Chondrocyte (in vitro differentiated cells): ENCODE results near the gene NUFIP2. TPM values are rescaled to one million over a fixed set of nuclear protein-coding genes. Genes with fewer than 3 reads are reported as not detected.
"Not testable (repeated sequence)": the region's sequence is repeated elsewhere in the genome, so short reads cannot be mapped to it uniquely, and the experiment has no call there.

Source experiments
- DNase-seq: peaks from one replicate; pipeline ENCODE4 v3.0.0; 2021; ENCODE audit warnings: mixed read lengths, low spot score
- H3K27ac Mint-ChIP-seq: one replicate; pipeline ENCODE4 v1.8.0; 2021; ENCODE audit warnings: mild to moderate bottlenecking, moderate library complexity, mixed read lengths; ENCODE audit not compliant: unreplicated experiment
- H3K27me3 Mint-ChIP-seq: 2 replicates; pipeline ENCODE4 v1.8.0; 2021; ENCODE audit warnings: low read depth, mixed read lengths
- H3K36me3 Mint-ChIP-seq: 2 replicates; pipeline ENCODE4 v1.8.0; 2021; ENCODE audit warnings: low read depth, mixed read lengths
- H3K4me1 Mint-ChIP-seq: 2 replicates; pipeline ENCODE4 v1.8.0; 2021; ENCODE audit warnings: low read depth, mild to moderate bottlenecking, mixed read lengths
- H3K4me3 Mint-ChIP-seq: one replicate; pipeline ENCODE4 v1.8.0; 2021; ENCODE audit warnings: mild to moderate bottlenecking, moderate library complexity, mixed read lengths; ENCODE audit not compliant: unreplicated experiment
- H3K9me3 Mint-ChIP-seq: 2 replicates; pipeline ENCODE4 v1.8.0; 2021; ENCODE audit warnings: low read depth, mixed read lengths
- total RNA-seq: library from RNA; stranded (reverse); gene quantifications from 3 replicates; pipeline ENCODE4 v1.2.1, GENCODE V29; 2021
- TF ChIP-seq, protein P1 (sequence below): fragments of 200-600 bp; sonication (generic); IDR thresholded peaks from 2 replicates; pipeline ENCODE4 v1.5.0; 2021; ENCODE audit warnings: antibody characterized with exemption, mild to moderate bottlenecking, moderate library complexity

NUFIP2 gene
- total RNA-seq, 1 donor from 2014 or later: 50.3 TPM

DNA sequence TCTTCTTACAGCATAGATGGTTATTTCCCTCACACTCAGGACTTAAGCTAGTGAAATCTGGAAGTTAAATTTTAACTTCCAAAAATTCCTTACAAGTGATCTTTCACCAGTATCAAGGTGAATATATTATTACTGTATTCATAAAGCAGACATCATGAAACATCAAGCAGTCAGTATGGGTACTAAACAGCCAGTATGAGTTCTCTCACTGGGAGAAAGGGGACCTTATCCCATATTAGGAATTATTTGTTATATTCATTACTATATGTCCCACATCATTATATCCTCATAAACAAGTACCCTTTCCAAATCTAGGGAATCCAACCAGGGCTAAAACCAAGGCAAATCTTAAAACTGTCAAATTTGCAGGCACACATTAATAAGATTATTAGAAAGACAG, 15.3 kb downstream of the NUFIP2 start:
- Mint-ChIP-seq H3K4me3 (no peak overlapping the region), H3K27me3 (no peaks in the 10 kb centered on the region), H3K36me3 (peaks cover 25% of the 10 kb centered on the region), H3K9me3 (no peaks in the 10 kb centered on the region), H3K4me1 (peaks cover 51% of the 10 kb centered on the region), H3K27ac (no peak overlapping the region)
- TF ChIP-seq, protein P1, sequence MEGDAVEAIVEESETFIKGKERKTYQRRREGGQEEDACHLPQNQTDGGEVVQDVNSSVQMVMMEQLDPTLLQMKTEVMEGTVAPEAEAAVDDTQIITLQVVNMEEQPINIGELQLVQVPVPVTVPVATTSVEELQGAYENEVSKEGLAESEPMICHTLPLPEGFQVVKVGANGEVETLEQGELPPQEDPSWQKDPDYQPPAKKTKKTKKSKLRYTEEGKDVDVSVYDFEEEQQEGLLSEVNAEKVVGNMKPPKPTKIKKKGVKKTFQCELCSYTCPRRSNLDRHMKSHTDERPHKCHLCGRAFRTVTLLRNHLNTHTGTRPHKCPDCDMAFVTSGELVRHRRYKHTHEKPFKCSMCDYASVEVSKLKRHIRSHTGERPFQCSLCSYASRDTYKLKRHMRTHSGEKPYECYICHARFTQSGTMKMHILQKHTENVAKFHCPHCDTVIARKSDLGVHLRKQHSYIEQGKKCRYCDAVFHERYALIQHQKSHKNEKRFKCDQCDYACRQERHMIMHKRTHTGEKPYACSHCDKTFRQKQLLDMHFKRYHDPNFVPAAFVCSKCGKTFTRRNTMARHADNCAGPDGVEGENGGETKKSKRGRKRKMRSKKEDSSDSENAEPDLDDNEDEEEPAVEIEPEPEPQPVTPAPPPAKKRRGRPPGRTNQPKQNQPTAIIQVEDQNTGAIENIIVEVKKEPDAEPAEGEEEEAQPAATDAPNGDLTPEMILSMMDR: no peak
- no peak for DNase-seq

DNA sequence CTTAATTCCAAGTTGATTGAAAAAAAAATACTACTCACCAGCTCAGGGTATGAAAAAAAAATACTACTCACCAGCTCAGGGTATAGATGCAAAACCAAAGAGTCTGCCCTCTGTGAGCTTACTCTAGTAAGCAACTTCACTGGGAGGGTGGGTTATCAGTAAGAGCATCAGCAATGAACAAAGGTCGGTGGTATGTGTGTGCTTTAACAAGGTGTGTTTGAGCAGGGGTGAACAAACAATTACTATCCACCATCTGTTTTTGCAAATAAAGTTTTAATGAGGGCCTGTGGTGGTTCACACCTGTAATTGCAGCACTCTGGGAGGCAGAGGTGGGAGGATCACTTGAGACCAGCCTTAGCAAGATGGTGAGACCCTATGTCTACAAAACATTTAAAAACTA, 20.0 kb downstream of the NUFIP2 start:
- TF ChIP-seq, protein P1: no peak
- Mint-ChIP-seq H3K36me3 (peaks cover 19% of the 10 kb centered on the region), H3K4me1 (peaks cover 40% of the 10 kb centered on the region), H3K27ac (no peak overlapping the region), H3K27me3 (no peaks in the 10 kb centered on the region), H3K9me3 (no peaks in the 10 kb centered on the region), H3K4me3 (no peak overlapping the region)
- no peak for DNase-seq

DNA sequence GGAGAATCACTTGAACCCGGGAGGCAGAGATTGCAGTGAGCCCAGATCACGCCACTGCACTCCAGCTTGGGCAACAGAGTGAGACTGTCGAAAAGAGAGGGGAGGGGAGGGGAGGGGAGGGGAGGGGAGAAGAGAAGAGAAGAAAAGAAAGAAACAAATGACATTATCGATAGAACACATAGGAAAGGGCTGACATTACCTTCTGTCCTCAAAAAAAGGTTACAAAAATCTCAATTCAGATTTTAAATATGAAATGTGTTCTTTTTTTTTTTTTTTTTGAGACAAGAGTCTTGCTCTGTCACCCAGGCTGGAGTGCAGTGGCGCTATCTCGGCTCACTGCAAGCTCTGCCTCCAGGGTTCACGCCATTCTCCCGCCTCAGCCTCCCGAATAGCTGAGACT, 22.0 kb downstream of the NUFIP2 start:
- not testable (repeated sequence) for H3K27me3 Mint-ChIP-seq, DNase-seq, H3K4me3 Mint-ChIP-seq, H3K9me3 Mint-ChIP-seq
- Mint-ChIP-seq H3K27ac (peak overlapping the region; percentile 36), H3K4me1 (peaks cover 27% of the 10 kb centered on the region), H3K36me3 (peaks cover 17% of the 10 kb centered on the region)

DNA sequence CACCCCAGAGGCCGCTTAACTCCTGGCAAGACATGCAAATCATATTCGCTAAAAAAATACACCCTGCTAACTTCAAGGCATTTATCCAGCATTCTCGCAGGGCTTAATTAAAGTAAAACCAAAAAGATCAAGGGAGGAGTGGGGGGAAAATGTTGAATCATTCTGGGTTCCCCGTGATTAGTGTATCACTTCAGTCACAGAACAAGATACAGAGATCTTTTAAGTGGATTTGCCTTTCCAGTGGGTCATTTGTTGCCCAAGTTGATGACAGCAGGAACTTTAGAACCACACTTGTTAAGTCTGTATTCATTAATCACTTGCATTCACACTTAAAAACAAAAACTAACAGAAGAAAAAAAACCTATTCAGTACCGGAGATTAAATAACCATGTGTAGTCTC, 30.0 kb downstream of the NUFIP2 start:
- H3K4me1 Mint-ChIP-seq: peaks cover 2% of the 10 kb centered on the region
- TF ChIP-seq, protein P1: no peak
- no peak overlapping the region for H3K4me3 Mint-ChIP-seq
- DNase-seq: no peak
- H3K27me3 Mint-ChIP-seq: no peaks in the 10 kb centered on the region
- peaks cover 28% of the 10 kb centered on the region for H3K36me3 Mint-ChIP-seq
- H3K9me3 Mint-ChIP-seq: no peaks in the 10 kb centered on the region
- no peak overlapping the region for H3K27ac Mint-ChIP-seq

DNA sequence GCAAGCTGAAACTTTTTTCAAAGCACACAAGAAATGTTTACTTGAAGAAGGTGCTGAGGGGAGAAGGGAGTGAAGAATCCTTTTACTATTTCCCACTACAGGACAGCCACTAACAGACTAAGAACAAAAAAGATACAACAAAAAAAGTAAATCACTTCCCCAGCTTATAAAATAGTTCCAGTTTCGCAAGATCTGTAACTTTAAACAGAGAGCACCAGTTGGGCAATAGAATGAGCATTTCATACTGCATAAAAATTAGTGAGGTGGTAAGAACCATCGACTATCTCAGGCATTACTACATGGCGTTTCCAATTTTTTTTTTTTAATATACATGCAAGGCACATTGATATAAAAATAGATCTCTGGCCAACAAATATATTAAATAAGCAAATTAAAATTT, 36.2 kb downstream of the NUFIP2 start:
- H3K27ac Mint-ChIP-seq: peak overlapping the region; percentile 32
- H3K9me3 Mint-ChIP-seq: no peaks in the 10 kb centered on the region
- no peak for DNase-seq
- peaks cover 42% of the 10 kb centered on the region for H3K4me1 Mint-ChIP-seq
- TF ChIP-seq, protein P1: no peak
- H3K36me3 Mint-ChIP-seq: peaks cover 13% of the 10 kb centered on the region
- H3K27me3 Mint-ChIP-seq: no peaks in the 10 kb centered on the region
- no peak overlapping the region for H3K4me3 Mint-ChIP-seq

DNA sequence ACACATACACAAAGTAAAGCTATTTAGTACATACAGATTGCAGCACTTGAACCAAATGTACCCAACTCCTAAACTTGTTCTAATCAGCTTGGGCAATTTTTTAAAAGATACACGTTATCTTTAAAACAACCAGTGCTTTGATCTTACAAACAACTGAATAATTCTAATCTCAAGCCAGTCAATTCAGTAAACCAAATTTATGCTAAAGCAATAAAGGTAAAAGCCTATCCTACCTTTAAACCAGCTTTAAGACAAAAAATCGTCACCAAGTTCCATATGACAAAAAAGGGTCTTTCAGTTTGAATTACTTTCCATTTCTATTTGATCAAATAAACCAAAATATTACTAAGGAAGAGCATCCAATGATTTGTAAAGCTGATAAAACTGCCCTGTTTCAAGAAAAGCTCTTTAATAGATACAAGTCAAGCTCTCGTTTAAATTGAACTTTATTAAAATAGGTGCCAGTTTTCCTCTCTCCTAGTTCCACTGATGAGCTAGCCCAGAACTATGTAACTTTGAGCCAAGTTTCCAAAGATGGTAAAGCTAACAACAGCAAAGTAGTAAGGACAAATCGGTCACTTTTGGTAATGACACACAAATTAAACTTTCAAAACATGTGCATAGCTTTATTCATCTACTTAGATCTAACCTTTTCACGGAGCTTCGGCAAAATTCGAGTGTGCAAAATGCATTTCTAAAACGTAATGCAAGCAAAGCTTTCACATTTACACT, 37.0 kb downstream of the NUFIP2 start:
- Mint-ChIP-seq H3K27me3 (no peaks in the 10 kb centered on the region), H3K9me3 (no peaks in the 10 kb centered on the region), H3K36me3 (peaks cover 11% of the 10 kb centered on the region), H3K27ac (peak overlapping the region; percentile 85), H3K4me3 (peak overlapping the region; percentile 37), H3K4me1 (peaks cover 45% of the 10 kb centered on the region)
- no peak for DNase-seq
- TF ChIP-seq, protein P1: no peak
